KBM-7 (cell line): ENCODE results near the gene SPART.
"Not testable (repeated sequence)": the region's sequence is repeated elsewhere in the genome, so short reads cannot be mapped to it uniquely, and the experiment has no call there.

Experiments used
- DNase-seq: peaks from one replicate; pipeline ENCODE4 v3.0.0-alpha.2; 2015
- in situ Hi-C: fragments of 300-500 bp; cut with MboI; formaldehyde crosslinking; loops from 2 replicates; pipeline ENCODE4 v1.14.3; 2020; ENCODE audit warnings: low sequenced_read_pairs, low pct_unique_long_range_greater_than_20kb, mixed read lengths

Gene SPART

GRCh38 chr13:36325912-36326311 lies 20.3 kb downstream of the SPART start:
- in situ Hi-C loops, result no loop called here
- DNase-seq, result no peak

GRCh38 chr13:36324881-36325280 lies 21.3 kb downstream of the SPART start:
- DNase-seq, in situ Hi-C loops: not testable (repeated sequence)

- in situ Hi-C loops, result no loop called here
- DNase-seq, result no peak
Measured at GRCh38 chr13:36323951-36324566, 22.1 kb downstream of the SPART start.

GRCh38 chr13:36323408-36323807 lies 22.8 kb downstream of the SPART start:
- in situ Hi-C loops, result no loop called here
- no peak for DNase-seq

GRCh38 chr13:36319793-36320192 lies 26.4 kb downstream of the SPART start:
- DNase-seq, in situ Hi-C loops: not testable (repeated sequence)

GRCh38 chr13:36313047-36313969 lies 32.9 kb downstream of the SPART start:
- in situ Hi-C loops, result no loop called here
- no peak for DNase-seq

GRCh38 chr13:36310417-36311108 lies 35.6 kb downstream of the SPART start:
- in situ Hi-C loops, result no loop called here
- no peak for DNase-seq

- in situ Hi-C loops, result no loop called here
- DNase-seq, result no peak
Measured at GRCh38 chr13:36302289-36302688, 43.9 kb downstream of the SPART start.

GRCh38 chr13:36299469-36299868 lies 46.7 kb downstream of the SPART start:
- DNase-seq, in situ Hi-C loops: not testable (repeated sequence)

- in situ Hi-C loops, result no loop called here
Measured at GRCh38 chr13:36298535-36299068, 47.6 kb downstream of the SPART start.

GRCh38 chr13:36297366-36298338 lies 48.5 kb downstream of the SPART start, which contains the start of gene CCDC169:
CCDC169 (minus strand) TSS chr13:36297814; CDS start chr13:36297719, 95 bp downstream.
- in situ Hi-C loops, result no loop called here

More at GRCh38 chr13:36298535-36299068, 47.6 kb downstream of the SPART start:
- DNase-seq, result no peak

GRCh38 chr13:36294096-36294495 lies 52.1 kb downstream of the SPART start:
- no peak for DNase-seq

More at GRCh38 chr13:36297366-36298338, 48.5 kb downstream of the SPART start, which contains the start of gene CCDC169:
- DNase-seq, result peak; percentile 83

GRCh38 chr13:36293497-36293896 lies 52.7 kb downstream of the SPART start:
- in situ Hi-C loops, result no loop called here
- DNase-seq, result no peak

More at GRCh38 chr13:36294096-36294495, 52.1 kb downstream of the SPART start:
- in situ Hi-C loops, result no loop called here

GRCh38 chr13:36288794-36289391 lies 57.3 kb downstream of the SPART start:
- DNase-seq, result peak; percentile 16
- in situ Hi-C loops, result no loop called here

- in situ Hi-C loops, result no loop called here
- DNase-seq, result no peak
Measured at GRCh38 chr13:36286006-36286405, 60.2 kb downstream of the SPART start.

GRCh38 chr13:36282821-36283432 lies 63.3 kb downstream of the SPART start:
- peak; percentile 51 for DNase-seq
- in situ Hi-C loops, result no loop called here
